ENCODE results near the gene CHRNA4. TPM values are rescaled to one million over a fixed set of nuclear protein-coding genes. Genes with fewer than 3 reads are reported as not detected.

Gene CHRNA4
- total RNA-seq, 2 donors from 2014 or later, result not detected

- Histone ChIP-seq H3K9me3 (no peaks in the 10 kb centered on the region), H3K4me1 (ENCODE audit: control insufficient read depth in 1 of 2, low read depth in 2 of 2) (no peaks in the 10 kb centered on the region), H3K27ac (no peak overlapping the region), H3K36me3 (no peaks in the 10 kb centered on the region), H3K27me3 (replicated peaks; ENCODE audit: insufficient read depth) (no peaks in the 10 kb centered on the region), H3K4me3 (no peak overlapping the region)
- TF ChIP-seq, protein P1, sequence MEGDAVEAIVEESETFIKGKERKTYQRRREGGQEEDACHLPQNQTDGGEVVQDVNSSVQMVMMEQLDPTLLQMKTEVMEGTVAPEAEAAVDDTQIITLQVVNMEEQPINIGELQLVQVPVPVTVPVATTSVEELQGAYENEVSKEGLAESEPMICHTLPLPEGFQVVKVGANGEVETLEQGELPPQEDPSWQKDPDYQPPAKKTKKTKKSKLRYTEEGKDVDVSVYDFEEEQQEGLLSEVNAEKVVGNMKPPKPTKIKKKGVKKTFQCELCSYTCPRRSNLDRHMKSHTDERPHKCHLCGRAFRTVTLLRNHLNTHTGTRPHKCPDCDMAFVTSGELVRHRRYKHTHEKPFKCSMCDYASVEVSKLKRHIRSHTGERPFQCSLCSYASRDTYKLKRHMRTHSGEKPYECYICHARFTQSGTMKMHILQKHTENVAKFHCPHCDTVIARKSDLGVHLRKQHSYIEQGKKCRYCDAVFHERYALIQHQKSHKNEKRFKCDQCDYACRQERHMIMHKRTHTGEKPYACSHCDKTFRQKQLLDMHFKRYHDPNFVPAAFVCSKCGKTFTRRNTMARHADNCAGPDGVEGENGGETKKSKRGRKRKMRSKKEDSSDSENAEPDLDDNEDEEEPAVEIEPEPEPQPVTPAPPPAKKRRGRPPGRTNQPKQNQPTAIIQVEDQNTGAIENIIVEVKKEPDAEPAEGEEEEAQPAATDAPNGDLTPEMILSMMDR (IDR thresholded peaks at IDR 0.05), result no peak
- DNase-seq (ENCODE audit: low spot score) (no peak), ATAC-seq (ENCODE audit: insufficient number of reproducible peaks, low FRiP score, low read depth) (no peak)
These were observed 36.1 kb downstream of the CHRNA4 start for GRCh38 chr20:63325021-63325471.

DNA sequence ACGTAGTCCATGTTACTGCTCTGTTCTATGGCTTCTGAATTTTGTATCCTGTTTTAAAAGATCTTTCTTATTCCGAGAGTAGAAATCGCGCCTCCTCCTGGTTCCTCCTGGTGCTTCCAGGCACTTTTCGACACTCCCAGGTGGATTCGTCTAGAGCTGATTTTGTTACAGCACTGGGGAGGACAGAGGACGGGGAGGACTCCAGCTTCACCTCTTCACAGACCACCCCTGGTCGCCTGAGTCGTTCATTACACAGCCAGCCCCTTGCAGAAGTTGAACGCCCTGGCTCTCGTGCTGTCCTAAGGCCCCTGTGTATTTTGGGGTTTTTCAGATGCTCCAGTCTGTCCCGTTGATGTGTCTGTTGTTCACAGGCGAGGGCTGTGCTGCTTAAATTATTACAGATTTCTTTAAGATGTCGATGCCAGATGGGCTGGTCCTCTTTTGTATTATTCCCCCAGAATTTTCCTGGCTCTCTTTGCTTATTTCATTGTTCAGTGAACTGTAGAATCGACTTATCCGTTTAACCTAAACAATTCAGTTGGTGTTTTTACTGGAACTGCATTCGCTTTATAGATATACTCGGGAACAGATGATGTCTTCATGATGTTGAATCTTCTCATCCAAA, 37.7 kb downstream of the CHRNA4 start:
- no peak for ATAC-seq (ENCODE audit: insufficient number of reproducible peaks, low FRiP score, low read depth)
- Histone ChIP-seq H3K27me3 (replicated peaks; ENCODE audit: insufficient read depth) (no peaks in the 10 kb centered on the region), H3K27ac (no peak overlapping the region), H3K4me1 (ENCODE audit: control insufficient read depth in 1 of 2, low read depth in 2 of 2) (no peaks in the 10 kb centered on the region), H3K9me3 (no peaks in the 10 kb centered on the region), H3K36me3 (no peaks in the 10 kb centered on the region), H3K4me3 (no peak overlapping the region)
- TF ChIP-seq, protein P1 (IDR thresholded peaks at IDR 0.05), result no peak
- DNase-seq (ENCODE audit: low spot score), result no peak

- Histone ChIP-seq H3K36me3 (no peaks in the 10 kb centered on the region), H3K4me1 (ENCODE audit: control insufficient read depth in 1 of 2, low read depth in 2 of 2) (no peaks in the 10 kb centered on the region), H3K27me3 (replicated peaks; ENCODE audit: insufficient read depth) (no peaks in the 10 kb centered on the region), H3K4me3 (no peak overlapping the region), H3K27ac (no peak overlapping the region), H3K9me3 (no peaks in the 10 kb centered on the region)
- DNase-seq (ENCODE audit: low spot score) (no peak), ATAC-seq (ENCODE audit: insufficient number of reproducible peaks, low FRiP score, low read depth) (no peak)
- TF ChIP-seq, protein P1 (IDR thresholded peaks at IDR 0.05), result no peak
These were observed 38.2 kb downstream of the CHRNA4 start for GRCh38 chr20:63322933-63323273.

DNA sequence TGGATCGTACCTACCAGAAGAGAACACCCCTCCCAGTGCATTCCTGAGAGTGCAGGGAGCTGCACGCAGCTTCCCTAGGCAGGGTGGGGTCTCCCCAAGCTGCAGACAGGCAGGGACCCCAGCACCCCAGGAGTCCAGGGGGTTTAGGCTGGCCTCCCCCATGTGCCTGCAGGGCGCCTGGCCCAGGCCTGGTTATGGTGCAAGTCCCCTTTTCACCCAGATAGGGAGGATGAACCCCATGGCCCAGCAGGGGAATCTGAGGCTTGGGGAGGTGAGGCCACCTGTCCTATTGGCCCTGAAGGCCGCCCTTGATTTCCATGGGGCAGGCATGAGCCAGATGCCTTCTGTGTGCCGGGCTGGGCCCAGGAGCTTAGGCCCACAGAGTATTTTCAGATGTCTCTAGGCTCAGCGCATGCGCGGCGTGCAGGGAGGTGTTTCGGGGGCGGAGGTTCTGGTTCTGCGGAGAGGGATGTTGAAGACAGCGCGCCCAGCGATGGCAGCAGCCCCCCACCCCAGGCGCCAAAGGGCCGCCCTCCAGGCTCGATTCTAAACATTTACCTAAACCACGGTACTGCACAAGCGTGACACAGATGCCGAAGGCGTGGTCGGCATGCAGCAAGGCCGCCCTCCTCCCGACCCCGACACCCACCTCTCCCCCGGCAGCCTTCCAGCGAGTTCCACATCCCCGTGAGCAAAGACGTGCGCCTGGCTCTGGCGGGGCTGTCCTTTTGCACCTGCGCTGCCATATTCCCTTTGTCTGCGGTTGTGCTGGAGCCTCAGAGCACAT, 38.8 kb downstream of the CHRNA4 start:
- TF ChIP-seq, protein P1 (IDR thresholded peaks at IDR 0.05), result no peak
- Histone ChIP-seq H3K27me3 (replicated peaks; ENCODE audit: insufficient read depth) (no peaks in the 10 kb centered on the region), H3K4me1 (ENCODE audit: control insufficient read depth in 1 of 2, low read depth in 2 of 2) (no peaks in the 10 kb centered on the region), H3K9me3 (no peaks in the 10 kb centered on the region), H3K4me3 (no peak overlapping the region), H3K27ac (no peak overlapping the region), H3K36me3 (no peaks in the 10 kb centered on the region)
- DNase-seq (ENCODE audit: low spot score) (no peak), ATAC-seq (ENCODE audit: insufficient number of reproducible peaks, low FRiP score, low read depth) (no peak)

GRCh38 chr20:63321148-63321831, 39.9 kb downstream of the CHRNA4 start:
- Histone ChIP-seq H3K4me3 (no peak overlapping the region), H3K4me1 (ENCODE audit: control insufficient read depth in 1 of 2, low read depth in 2 of 2) (no peaks in the 10 kb centered on the region), H3K9me3 (no peaks in the 10 kb centered on the region), H3K36me3 (no peaks in the 10 kb centered on the region), H3K27ac (no peak overlapping the region), H3K27me3 (replicated peaks; ENCODE audit: insufficient read depth) (no peaks in the 10 kb centered on the region)
- no peak for DNase-seq (ENCODE audit: low spot score)
- TF ChIP-seq, protein P1 (IDR thresholded peaks at IDR 0.05), result no peak
- ATAC-seq (ENCODE audit: insufficient number of reproducible peaks, low FRiP score, low read depth), result no peak
